Activated naive CD8-positive, alpha-beta T cell treated with anti-CD3 and anti-CD28 coated beads, Interleukin-2, amount 10 ng/mL, durations not matched to agents 7 days and 5 days (primary cell): ENCODE data around the gene NCAPG2. TPM values are rescaled to one million over a fixed set of nuclear protein-coding genes. Genes with fewer than 3 reads are reported as not detected.

Source experiments
- ATAC-seq: fragments of 150-1000 bp; cut with Tn5 transposase; one replicate; pipeline ENCODE4 v1.10.0; 2021; ENCODE audit warnings: low read depth, moderate library complexity
- POLR2A ChIA-PET: fragments of 350-600 bp; sonication (Branson Sonifier 250); formaldehyde crosslinking; loops from one replicate; lab custom pipeline; 2021; ENCODE audit warnings: antibody characterized with exemption; lab: Charles Lee
- DNase-seq: peaks from one replicate; pipeline ENCODE4 v3.0.0; 2021
- H3K27ac Mint-ChIP-seq: one replicate; pipeline ENCODE4 v1.8.0; 2022; ENCODE audit warnings: mild to moderate bottlenecking, mixed read lengths
- H3K27me3 Mint-ChIP-seq: one replicate; pipeline ENCODE4 v1.8.0; 2022; ENCODE audit warnings: mild to moderate bottlenecking, moderate library complexity, mixed read lengths
- H3K36me3 Mint-ChIP-seq: one replicate; pipeline ENCODE4 v1.8.0; 2021; ENCODE audit warnings: mild to moderate bottlenecking, mixed read lengths
- H3K4me1 Mint-ChIP-seq: one replicate; pipeline ENCODE4 v1.8.0; 2021; ENCODE audit warnings: mixed read lengths
- H3K4me3 Mint-ChIP-seq: one replicate; pipeline ENCODE4 v1.8.0; 2022; ENCODE audit warnings: mild to moderate bottlenecking, moderate library complexity, mixed read lengths
- H3K9me3 Mint-ChIP-seq: one replicate; pipeline ENCODE4 v1.8.0; 2021; ENCODE audit warnings: mixed read lengths
- total RNA-seq, 2 experiments: library from RNA; stranded (reverse); gene quantifications; one replicate each; pipeline ENCODE4 v1.2.3, GENCODE V29; 2021

The NCAPG2 gene
- total RNA-seq, 2 experiments from 2014 or later: 123 to 126 TPM

DNA sequence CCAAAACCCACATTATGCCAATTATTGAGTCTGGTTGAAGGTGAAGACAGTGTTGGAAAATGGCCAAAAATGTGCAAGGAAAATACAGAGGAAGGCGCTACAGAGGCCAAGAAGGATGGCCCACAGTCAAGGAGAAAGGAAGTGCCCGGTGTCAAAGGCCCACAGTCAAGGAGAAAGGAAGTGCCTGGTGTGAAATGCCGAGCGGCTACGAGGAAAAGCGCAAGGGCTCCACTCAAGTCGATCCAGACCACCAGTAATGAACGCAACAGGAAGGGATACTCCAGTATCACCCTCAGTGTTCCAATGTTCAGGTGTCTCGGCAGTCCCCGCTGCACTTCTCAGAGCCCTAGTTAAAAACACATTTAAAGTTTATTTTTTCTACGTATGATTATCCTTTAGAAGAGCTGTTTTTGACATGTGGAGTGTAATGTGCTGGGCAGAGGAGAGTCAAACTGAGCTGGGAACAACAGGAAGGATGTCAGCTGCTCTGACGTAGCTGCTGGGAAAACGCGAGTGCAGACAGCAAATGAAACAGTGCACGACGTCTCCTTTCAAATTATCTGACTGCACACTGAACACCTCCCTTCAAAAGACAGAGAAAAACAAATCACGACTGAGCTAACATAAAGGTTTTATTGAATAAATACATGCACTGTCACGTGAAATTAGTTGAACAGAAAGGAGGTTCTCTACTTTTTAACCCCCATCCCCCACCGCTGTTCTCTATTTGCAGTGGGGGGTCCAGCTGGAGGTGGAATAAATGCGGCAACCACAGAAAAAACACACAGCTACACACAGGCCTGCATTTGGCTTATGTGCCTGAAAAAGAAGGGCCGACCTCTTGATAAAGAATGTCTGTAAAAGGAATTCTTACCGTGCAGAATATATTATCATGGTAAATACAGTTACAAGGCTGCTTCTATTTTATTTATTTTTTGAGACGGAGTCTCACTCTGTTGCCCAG is 26.1 kb upstream of the NCAPG2 start:
- DNase-seq (no peak), ATAC-seq (no peak)
- Mint-ChIP-seq H3K4me1 (peaks cover 7% of the 10 kb centered on the region), H3K27me3 (no peaks in the 10 kb centered on the region), H3K36me3 (peaks cover 19% of the 10 kb centered on the region), H3K9me3 (no peaks in the 10 kb centered on the region), H3K4me3 (no peak overlapping the region), H3K27ac (peak overlapping the region; percentile 0)
- POLR2A ChIA-PET: interaction anchor here (1.7 kb wide), 1 partner anchor 11 kb away, joined by 3 read pairs; no protein-coding TSS in a partner anchor

DNA sequence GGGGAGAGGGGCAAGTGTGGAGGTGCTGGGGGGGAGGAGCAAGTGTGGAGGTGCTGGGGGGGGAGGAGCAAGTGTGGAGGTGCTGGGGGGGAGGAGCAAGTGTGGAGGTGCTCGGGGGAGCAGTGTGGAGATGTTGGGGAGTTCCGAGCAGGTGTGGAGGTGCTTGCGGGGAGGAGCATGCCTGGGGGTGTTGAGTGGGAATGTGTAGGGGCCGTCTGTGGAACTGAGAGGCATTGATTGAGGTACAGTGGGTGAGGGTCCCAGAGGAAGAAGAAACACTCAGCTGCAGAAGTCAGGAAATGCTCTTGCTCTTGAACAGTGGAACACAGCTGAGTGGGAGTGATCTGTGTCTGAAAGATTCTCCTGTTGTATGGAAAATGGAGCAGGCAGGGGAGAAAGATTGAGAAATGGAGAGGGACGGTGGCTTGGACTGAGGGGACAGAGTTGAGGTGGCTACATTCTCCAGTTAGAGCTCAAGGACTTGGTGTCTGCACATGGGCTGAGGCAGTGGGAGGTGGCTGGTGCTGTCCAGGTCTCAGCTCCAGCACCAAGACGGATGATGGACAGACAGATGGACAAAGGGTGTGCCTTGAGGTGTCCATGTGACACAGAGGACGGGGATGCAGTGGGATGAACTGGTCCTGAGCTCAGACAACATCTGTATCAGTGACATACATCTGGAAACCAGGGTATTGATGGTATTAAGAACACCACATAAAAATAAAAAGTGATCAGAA is 25.2 kb upstream of the NCAPG2 start:
- ATAC-seq (no peak), DNase-seq (no peak)
- H3K27ac Mint-ChIP-seq: peak overlapping the region; percentile 0
- H3K9me3 Mint-ChIP-seq: no peaks in the 10 kb centered on the region
- peaks cover 12% of the 10 kb centered on the region for H3K36me3 Mint-ChIP-seq
- H3K4me3 Mint-ChIP-seq: no peak overlapping the region
- H3K4me1 Mint-ChIP-seq: peaks cover 6% of the 10 kb centered on the region
- H3K27me3 Mint-ChIP-seq: no peaks in the 10 kb centered on the region
- POLR2A ChIA-PET: no interaction called here

DNA sequence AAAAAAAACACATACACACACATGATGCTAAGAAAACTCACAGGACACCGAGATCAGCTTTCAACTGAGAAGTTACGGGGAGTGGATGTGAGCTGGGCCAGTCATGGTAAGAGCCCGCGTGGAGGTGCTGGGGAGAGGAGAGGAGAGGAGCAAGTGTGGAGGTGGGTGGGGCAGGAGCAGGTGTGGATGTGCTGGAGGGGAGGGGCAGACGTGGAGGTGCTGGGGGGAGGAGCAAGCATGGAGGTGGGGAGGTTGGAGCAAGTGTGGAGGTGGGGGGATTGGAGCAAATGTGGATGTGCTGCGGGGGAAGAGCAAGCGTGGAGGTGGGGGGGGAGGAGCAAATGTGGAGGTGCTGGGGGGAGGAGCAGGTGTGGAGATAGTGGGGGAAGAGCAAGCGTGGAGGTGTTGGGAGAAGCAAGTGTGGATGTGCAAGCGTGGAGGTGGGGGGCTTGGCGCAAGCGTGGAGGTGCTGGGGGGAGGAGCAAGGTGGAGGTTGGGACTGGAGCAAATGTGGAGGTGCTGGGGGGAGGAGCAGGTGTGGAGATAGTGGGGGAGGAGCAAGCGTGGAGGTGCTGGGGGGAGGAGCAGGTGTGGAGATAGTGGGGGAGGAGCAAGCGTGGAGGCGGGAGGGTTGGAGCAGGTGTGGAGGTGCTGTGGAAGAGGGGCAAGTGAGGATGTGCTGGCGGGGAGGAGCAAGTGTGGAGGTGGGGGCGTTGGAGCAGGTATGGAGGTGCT is 24.5 kb upstream of the NCAPG2 start:
- H3K27me3 Mint-ChIP-seq: no peaks in the 10 kb centered on the region
- H3K4me3 Mint-ChIP-seq: no peak overlapping the region
- POLR2A ChIA-PET: no interaction called here
- DNase-seq (no peak), ATAC-seq (no peak)
- no peaks in the 10 kb centered on the region for H3K9me3 Mint-ChIP-seq
- peaks cover 10% of the 10 kb centered on the region for H3K36me3 Mint-ChIP-seq
- peak overlapping the region; percentile 58 for H3K27ac Mint-ChIP-seq
- H3K4me1 Mint-ChIP-seq: peaks cover 4% of the 10 kb centered on the region

- H3K4me1 Mint-ChIP-seq: peaks cover 1% of the 10 kb centered on the region
- no peak overlapping the region for H3K27ac Mint-ChIP-seq
- no peaks in the 10 kb centered on the region for H3K27me3 Mint-ChIP-seq
- no peak for ATAC-seq
- no peak for DNase-seq
- peaks cover 10% of the 10 kb centered on the region for H3K36me3 Mint-ChIP-seq
- no peaks in the 10 kb centered on the region for H3K9me3 Mint-ChIP-seq
- H3K4me3 Mint-ChIP-seq: no peak overlapping the region
- POLR2A ChIA-PET: no interaction called here
These were observed 23.1 kb upstream of the NCAPG2 start for GRCh38 chr7:158727690-158728089.

DNA sequence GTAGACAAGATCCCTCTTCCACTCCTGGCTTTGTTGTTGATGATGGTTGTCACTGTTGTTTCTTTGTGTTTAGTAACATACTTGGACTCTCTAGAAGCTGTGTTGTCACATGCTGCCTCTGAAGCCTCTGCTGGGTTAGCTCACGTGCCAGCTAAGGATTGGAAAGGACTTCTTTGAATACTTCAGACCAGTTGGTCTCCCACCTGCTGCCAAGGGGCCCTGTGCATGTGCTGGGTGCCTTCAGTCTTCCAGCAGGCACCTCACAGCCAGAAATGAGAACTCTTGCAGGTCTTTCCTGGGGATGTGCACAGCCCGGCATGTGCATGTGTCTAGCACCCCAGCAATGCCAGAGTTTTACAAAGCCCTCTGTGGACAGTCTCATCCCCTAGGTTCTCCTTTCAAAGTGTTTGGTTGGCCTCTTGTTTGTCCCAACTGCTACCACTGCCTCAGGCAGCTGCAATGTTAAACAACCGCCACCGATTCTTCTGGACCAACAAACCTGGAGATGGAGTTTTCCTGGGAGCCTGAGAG is 21.7 kb upstream of the NCAPG2 start:
- Mint-ChIP-seq H3K4me3 (no peak overlapping the region), H3K27ac (no peak overlapping the region), H3K4me1 (peaks cover 1% of the 10 kb centered on the region), H3K27me3 (no peaks in the 10 kb centered on the region), H3K36me3 (peaks cover 10% of the 10 kb centered on the region), H3K9me3 (no peaks in the 10 kb centered on the region)
- no peak for DNase-seq
- POLR2A ChIA-PET: no interaction called here
- ATAC-seq: no peak

DNA sequence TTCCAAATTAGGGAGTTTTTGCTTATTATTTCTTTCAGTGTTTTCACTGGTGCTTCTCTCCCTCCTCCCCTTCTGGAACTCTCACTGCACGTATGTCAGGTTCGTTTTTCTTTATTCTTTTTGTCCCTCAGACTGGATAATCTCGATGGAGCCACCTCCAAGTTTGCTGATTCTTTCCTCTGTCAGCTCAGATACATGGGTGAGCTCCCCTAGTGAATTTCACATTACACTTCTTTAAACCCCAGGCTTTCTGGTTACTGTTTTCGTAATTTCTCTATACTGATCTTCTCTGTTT is 20.8 kb upstream of the NCAPG2 start:
- H3K4me1 Mint-ChIP-seq: peaks cover 1% of the 10 kb centered on the region
- H3K4me3 Mint-ChIP-seq: no peak overlapping the region
- H3K27me3 Mint-ChIP-seq: no peaks in the 10 kb centered on the region
- no peaks in the 10 kb centered on the region for H3K9me3 Mint-ChIP-seq
- no peak for ATAC-seq
- no peak for DNase-seq
- POLR2A ChIA-PET: no interaction called here
- peaks cover 10% of the 10 kb centered on the region for H3K36me3 Mint-ChIP-seq
- H3K27ac Mint-ChIP-seq: no peak overlapping the region

DNA sequence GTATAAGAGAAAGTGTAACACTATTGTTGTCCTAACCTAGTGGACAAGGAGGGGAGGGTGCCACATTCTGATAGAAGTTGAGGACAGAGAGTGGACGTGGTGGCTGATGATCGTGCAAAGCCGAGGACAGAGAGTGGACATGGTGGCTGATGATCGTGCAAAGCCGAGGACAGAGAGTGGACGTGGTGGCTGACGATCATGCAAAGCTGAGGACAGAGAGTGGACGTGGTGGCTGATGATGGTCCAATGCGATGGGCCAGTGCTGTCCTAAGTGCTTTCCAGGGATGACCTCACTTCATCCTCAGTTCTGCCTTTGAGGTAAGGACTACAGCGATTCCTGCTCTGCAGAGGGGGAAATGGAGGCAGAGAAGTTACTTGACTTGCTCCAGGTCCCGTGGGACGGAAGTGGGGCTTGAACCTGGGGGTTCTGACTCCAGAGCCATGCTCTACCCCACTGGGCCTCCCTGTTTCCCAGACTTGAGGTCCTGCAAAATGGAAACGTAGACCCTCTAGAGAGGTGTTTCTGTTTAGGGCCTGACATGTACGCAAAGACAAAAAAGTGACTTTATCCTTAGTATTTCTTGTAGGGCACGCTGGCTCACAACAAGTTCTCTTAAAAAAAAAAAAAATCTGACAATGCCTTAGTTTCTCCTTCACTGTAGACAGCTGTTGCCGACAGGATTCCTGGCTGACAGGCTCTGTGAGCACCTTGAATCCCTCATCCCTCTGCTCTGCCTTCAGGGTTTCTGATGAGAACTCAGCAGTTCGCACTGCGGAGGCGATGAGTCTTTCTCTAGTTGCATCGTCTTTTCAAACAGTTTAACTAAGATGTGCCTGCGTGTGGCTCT is 20.3 kb upstream of the NCAPG2 start:
- DNase-seq (no peak), ATAC-seq (no peak)
- no peak overlapping the region for H3K4me3 Mint-ChIP-seq
- H3K27me3 Mint-ChIP-seq: no peaks in the 10 kb centered on the region
- H3K4me1 Mint-ChIP-seq: no peaks in the 10 kb centered on the region
- H3K36me3 Mint-ChIP-seq: peaks cover 5% of the 10 kb centered on the region
- POLR2A ChIA-PET: no interaction called here
- no peaks in the 10 kb centered on the region for H3K9me3 Mint-ChIP-seq
- no peak overlapping the region for H3K27ac Mint-ChIP-seq

DNA sequence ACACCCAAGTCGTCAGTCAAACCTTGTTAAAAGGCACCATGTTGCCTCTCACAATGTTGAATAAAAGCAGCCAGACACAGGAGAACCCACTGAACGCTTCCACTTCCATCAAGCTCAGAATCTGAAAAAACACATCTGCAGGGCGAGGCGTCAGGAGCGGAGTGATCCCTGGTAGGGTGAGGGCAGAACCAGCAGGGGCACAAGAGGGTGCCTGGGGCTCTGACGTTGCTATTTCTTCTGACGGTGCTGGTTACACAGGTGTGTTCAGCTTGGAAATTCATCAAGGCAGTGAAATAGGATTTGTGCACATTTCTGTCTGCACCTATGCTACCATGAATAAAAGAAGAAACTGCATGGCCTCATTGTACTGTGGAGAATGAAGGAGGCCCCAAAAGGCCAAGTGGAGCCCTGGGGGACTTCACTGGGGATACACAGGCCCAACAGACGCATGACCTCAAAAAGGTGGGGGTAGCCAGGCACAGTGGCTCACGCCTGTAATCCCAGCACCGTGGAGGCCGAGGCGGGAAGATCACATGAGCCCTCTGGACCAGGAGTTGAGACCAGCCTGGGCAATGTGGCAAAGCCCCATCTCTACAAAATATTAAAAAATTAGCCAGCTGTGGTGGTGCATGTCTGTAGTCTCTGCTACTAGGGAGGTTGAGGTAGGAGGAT is 19.2 kb upstream of the NCAPG2 start:
- Mint-ChIP-seq H3K9me3 (no peaks in the 10 kb centered on the region), H3K4me3 (no peak overlapping the region), H3K36me3 (peaks cover 2% of the 10 kb centered on the region), H3K27me3 (peaks cover under 1% of the 10 kb centered on the region), H3K27ac (no peak overlapping the region), H3K4me1 (no peaks in the 10 kb centered on the region)
- DNase-seq: no peak
- POLR2A ChIA-PET: no interaction called here
- no peak for ATAC-seq

DNA sequence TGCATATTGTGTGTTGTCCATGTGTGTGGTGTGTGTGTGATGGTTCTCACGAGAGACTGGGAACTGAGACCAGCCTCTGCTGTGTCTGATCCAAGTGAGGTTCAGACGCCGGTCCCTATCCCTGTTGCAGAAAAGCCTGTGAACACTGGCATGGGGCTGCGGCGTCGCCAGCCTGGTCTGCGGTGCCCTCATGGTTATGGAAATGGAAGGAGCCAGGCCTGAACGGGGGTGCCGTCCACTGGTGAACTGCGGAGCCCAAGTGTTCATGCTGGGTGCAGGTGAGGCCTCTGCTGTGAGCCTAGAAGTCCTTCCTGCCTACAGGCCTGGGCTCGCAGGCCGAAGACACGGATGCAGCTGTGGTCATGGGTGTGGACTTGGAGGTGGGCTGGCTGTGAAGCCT is 18.7 kb upstream of the NCAPG2 start:
- no peaks in the 10 kb centered on the region for H3K4me1 Mint-ChIP-seq
- ATAC-seq (no peak), DNase-seq (no peak)
- H3K36me3 Mint-ChIP-seq: no peaks in the 10 kb centered on the region
- POLR2A ChIA-PET: no interaction called here
- H3K27ac Mint-ChIP-seq: no peak overlapping the region
- H3K4me3 Mint-ChIP-seq: no peak overlapping the region
- H3K9me3 Mint-ChIP-seq: no peaks in the 10 kb centered on the region
- H3K27me3 Mint-ChIP-seq: peaks cover 4% of the 10 kb centered on the region

DNA sequence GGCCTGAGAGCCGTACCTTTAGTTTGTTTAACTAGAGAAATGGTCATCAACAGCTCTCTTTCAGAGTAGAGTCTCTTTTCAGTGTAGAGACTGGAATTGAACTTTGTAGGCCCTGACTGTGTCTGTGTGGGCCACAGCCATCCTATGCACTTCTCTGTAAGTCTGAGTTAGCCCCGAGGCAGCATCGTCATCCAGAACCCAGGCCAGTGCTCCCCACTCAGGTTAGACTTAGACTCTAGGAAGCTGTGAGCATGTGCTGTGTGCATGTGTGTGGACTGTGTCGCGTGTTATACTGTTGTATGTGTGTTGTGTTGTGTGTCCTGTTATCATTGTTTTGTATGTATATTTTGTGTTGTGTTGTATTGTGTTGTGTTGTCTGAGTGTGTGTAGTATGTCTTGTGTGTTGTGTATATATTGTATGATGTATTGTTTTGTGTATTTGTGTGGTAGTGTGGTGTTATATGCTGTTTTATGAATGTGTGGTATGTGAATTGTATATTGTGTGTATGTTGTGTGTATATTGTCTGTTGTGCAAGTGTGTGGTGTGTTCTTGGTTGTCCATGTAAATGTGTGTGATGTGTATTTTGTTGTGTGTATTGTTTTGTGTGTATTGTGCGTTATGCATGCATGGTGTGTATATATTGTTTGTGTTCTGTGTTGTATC is 18.1 kb upstream of the NCAPG2 start:
- Mint-ChIP-seq H3K9me3 (no peaks in the 10 kb centered on the region), H3K4me3 (no peak overlapping the region), H3K4me1 (no peaks in the 10 kb centered on the region), H3K36me3 (no peaks in the 10 kb centered on the region), H3K27me3 (peaks cover 8% of the 10 kb centered on the region), H3K27ac (no peak overlapping the region)
- ATAC-seq (no peak), DNase-seq (no peak)
- POLR2A ChIA-PET: no interaction called here

DNA sequence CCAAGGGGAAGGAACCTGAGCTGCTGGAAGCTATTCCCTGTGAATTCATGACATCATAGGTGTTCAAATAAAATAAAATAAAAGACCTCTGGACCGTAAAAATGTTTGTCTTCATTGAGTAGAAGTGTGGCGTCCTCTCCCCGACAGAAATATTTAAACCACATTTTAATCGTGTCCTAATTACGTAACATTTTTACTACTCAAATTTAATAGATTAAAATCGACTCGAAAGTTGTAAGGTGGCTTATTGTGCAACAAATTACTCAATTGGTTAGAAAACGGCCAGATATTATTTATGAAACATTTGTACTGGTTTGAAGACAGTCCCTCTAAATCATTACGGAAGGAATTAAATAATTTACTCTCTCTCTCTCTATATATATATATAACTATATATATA is 15.5 kb upstream of the NCAPG2 start:
- no peak overlapping the region for H3K27ac Mint-ChIP-seq
- DNase-seq (no peak), ATAC-seq (no peak)
- H3K27me3 Mint-ChIP-seq: peaks cover 29% of the 10 kb centered on the region
- POLR2A ChIA-PET: interaction anchor here (0.7 kb wide), 1 partner anchor 15 kb away, joined by 3 read pairs; no protein-coding TSS in a partner anchor
- H3K9me3 Mint-ChIP-seq: no peaks in the 10 kb centered on the region
- H3K4me3 Mint-ChIP-seq: no peak overlapping the region
- H3K4me1 Mint-ChIP-seq: no peaks in the 10 kb centered on the region
- no peaks in the 10 kb centered on the region for H3K36me3 Mint-ChIP-seq

GRCh38 chr7:158716802-158717201 is 12.2 kb upstream of the NCAPG2 start:
- no peak for DNase-seq
- Mint-ChIP-seq H3K36me3 (no peaks in the 10 kb centered on the region), H3K27me3 (peaks cover 36% of the 10 kb centered on the region), H3K9me3 (no peaks in the 10 kb centered on the region), H3K27ac (no peak overlapping the region), H3K4me1 (peaks cover 5% of the 10 kb centered on the region), H3K4me3 (no peak overlapping the region)
- ATAC-seq: no peak
- POLR2A ChIA-PET: no interaction called here
